ENCODE measurements around the gene CAMK2A.

DNA sequence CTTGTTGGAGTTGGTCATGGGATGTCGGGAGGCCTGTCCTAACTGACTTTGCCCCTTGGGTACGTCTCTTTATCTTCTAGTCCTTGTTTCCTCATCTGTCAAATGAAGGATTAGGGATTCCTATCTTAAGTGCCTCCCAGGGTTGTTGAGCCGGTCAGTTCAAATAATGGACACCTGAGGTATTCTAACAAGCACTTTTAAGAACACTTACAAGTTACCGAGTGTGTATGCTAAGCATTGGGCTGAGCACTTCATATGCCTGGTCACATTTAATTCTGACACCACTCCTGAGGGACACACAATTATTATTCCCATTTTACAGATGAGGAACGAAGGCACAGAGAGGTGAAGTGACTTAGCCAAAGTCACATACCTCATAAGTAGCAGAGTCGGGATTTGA is 37.1 kb downstream of the CAMK2A start:
- TF ChIP-seq, protein P1, sequence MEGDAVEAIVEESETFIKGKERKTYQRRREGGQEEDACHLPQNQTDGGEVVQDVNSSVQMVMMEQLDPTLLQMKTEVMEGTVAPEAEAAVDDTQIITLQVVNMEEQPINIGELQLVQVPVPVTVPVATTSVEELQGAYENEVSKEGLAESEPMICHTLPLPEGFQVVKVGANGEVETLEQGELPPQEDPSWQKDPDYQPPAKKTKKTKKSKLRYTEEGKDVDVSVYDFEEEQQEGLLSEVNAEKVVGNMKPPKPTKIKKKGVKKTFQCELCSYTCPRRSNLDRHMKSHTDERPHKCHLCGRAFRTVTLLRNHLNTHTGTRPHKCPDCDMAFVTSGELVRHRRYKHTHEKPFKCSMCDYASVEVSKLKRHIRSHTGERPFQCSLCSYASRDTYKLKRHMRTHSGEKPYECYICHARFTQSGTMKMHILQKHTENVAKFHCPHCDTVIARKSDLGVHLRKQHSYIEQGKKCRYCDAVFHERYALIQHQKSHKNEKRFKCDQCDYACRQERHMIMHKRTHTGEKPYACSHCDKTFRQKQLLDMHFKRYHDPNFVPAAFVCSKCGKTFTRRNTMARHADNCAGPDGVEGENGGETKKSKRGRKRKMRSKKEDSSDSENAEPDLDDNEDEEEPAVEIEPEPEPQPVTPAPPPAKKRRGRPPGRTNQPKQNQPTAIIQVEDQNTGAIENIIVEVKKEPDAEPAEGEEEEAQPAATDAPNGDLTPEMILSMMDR (IDR thresholded peaks at IDR 0.05), result no peak
- TF ChIP-seq POLR2A (IDR thresholded peaks at IDR 0.05), result no peak
